Nephron (organoid): ENCODE results near the gene PPFIA1.

ENCODE experiments used
- H3K27ac Mint-ChIP-seq, 3 experiments: 2 replicates each; pipeline ENCODE4 v1.8.0; 2020; ENCODE audit warnings: mixed read lengths in 3 of 3, mild to moderate bottlenecking in 2 of 3, moderate library complexity in 1 of 3
- H3K27me3 Mint-ChIP-seq: 2 replicates; pipeline ENCODE4 v1.8.0; 2021; ENCODE audit warnings: low read depth, mild to moderate bottlenecking, moderate library complexity, mixed read lengths
- H3K36me3 Mint-ChIP-seq: 2 replicates; pipeline ENCODE4 v1.8.0; 2020; ENCODE audit warnings: low read depth, mixed read lengths
- H3K4me1 Mint-ChIP-seq: 2 replicates; pipeline ENCODE4 v1.8.0; 2020; ENCODE audit warnings: mixed read lengths
- H3K4me3 Mint-ChIP-seq, 3 experiments: 2 replicates each; pipeline ENCODE4 v1.8.0; 2020; ENCODE audit warnings: mild to moderate bottlenecking in 3 of 3, mixed read lengths in 3 of 3, moderate library complexity in 2 of 3
- H3K9me3 Mint-ChIP-seq: 2 replicates; pipeline ENCODE4 v1.8.0; 2020; ENCODE audit warnings: mixed read lengths
- TF ChIP-seq, protein P1 (sequence below), 3 experiments: fragments of 200-600 bp; sonication (generic); IDR thresholded peaks; one replicate each; pipeline ENCODE4 v1.5.0; 2021; ENCODE audit warnings: antibody characterized with exemption in 3 of 3; ENCODE audit not compliant: unreplicated experiment in 3 of 3

PPFIA1 gene

GRCh38 chr11:70331901-70332300 lies 61.4 kb downstream of the PPFIA1 start:
- H3K4me3 Mint-ChIP-seq: no peak overlapping the region
- no peak overlapping the region for H3K27ac Mint-ChIP-seq
- no peaks in the 10 kb centered on the region for H3K9me3 Mint-ChIP-seq
- no peaks in the 10 kb centered on the region for H3K27me3 Mint-ChIP-seq
- H3K4me1 Mint-ChIP-seq: no peaks in the 10 kb centered on the region
- TF ChIP-seq, protein P1, sequence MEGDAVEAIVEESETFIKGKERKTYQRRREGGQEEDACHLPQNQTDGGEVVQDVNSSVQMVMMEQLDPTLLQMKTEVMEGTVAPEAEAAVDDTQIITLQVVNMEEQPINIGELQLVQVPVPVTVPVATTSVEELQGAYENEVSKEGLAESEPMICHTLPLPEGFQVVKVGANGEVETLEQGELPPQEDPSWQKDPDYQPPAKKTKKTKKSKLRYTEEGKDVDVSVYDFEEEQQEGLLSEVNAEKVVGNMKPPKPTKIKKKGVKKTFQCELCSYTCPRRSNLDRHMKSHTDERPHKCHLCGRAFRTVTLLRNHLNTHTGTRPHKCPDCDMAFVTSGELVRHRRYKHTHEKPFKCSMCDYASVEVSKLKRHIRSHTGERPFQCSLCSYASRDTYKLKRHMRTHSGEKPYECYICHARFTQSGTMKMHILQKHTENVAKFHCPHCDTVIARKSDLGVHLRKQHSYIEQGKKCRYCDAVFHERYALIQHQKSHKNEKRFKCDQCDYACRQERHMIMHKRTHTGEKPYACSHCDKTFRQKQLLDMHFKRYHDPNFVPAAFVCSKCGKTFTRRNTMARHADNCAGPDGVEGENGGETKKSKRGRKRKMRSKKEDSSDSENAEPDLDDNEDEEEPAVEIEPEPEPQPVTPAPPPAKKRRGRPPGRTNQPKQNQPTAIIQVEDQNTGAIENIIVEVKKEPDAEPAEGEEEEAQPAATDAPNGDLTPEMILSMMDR (IDR thresholded peaks at IDR 0.05; ENCODE audit: unreplicated experiment in 3 of 3): no peak
- H3K36me3 Mint-ChIP-seq: peaks cover 73% of the 10 kb centered on the region

DNA sequence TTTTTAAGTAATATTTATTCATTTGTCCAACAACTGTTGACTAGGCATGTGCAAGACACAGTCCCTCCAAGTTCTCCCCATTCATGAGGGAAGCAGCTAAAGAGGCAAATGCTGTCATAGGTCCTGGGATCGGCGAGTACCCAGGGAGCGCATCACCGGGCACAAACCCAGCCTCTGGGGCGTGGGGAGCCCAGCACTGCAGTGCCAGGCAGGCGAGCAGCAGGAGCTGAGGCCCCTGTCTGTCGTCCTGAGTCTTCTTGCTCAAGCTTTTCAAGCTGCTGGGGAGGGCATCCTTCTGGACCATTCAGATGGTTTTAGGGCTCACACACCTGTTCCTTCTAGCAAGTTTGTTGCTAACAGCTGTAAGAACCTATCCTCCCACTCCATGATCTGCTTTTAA lies 62.1 kb downstream of the PPFIA1 start:
- no peaks in the 10 kb centered on the region for H3K9me3 Mint-ChIP-seq
- H3K4me1 Mint-ChIP-seq: no peaks in the 10 kb centered on the region
- TF ChIP-seq, protein P1 (IDR thresholded peaks at IDR 0.05; ENCODE audit: unreplicated experiment in 3 of 3): no peak
- H3K36me3 Mint-ChIP-seq: peaks cover 72% of the 10 kb centered on the region
- H3K27me3 Mint-ChIP-seq: no peaks in the 10 kb centered on the region
- no peak overlapping the region for H3K27ac Mint-ChIP-seq
- no peak overlapping the region for H3K4me3 Mint-ChIP-seq

DNA sequence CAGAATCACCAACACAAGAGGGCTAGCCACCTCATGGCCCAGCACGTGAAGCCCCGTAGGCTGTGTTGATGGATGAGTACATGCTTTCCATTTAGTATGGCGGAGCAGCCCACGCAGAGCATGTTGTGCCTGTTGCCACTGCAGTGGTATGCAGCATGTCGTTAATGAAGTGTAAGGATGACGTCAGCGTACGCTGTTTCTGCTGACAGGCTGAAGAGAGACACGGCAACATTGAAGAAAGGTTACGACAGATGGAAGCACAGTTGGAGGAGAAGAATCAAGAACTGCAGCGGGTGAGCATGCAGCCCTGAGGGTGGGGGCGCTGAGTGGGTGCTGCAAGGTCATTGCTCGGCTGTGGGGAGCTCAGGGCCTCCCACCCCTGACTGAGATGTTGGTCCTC lies 62.8 kb downstream of the PPFIA1 start:
- Mint-ChIP-seq H3K4me1 (no peaks in the 10 kb centered on the region), H3K36me3 (peaks cover 67% of the 10 kb centered on the region)

DNA sequence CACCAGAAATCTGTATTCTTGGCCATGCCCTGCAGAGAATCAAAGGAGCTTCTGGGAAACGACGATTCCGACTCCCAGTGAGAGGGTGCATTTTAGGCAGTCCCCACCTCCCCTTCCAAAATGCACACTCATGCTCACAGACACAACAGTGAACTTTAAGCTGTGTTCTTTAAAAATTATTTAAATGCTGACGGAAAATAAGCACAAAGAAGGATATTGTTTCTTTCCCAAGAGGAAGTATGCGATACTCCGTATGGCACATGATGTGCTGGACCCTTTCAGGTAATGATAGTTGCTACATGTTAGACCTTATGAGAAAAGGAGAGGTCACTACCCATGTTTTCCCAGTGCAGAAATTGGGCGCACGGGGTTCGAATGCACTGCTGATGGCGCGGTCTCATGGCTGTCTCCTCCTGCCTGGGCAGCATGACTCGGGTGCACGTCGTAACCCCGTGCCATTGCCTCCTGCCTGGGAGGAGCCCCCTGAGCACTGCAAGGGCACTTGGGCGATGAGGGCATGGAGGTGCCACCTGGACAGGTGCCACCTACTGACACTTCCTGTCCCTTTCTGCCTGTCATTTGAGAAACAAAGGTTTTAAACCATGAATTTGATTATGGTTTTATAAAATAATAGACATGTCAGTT lies 64.0 kb downstream of the PPFIA1 start:
- H3K9me3 Mint-ChIP-seq: no peaks in the 10 kb centered on the region
- TF ChIP-seq, protein P1 (IDR thresholded peaks at IDR 0.05; ENCODE audit: unreplicated experiment in 3 of 3): no peak
- peaks cover 67% of the 10 kb centered on the region for H3K36me3 Mint-ChIP-seq
- H3K27ac Mint-ChIP-seq: no peak overlapping the region
- no peak overlapping the region for H3K4me3 Mint-ChIP-seq
- no peaks in the 10 kb centered on the region for H3K27me3 Mint-ChIP-seq
- H3K4me1 Mint-ChIP-seq: no peaks in the 10 kb centered on the region

More for the DNA sequence above, 62.8 kb downstream of the PPFIA1 start:
- H3K27ac Mint-ChIP-seq: peak overlapping the region in 1 of 3 experiments; percentile 3
- TF ChIP-seq, protein P1 (IDR thresholded peaks at IDR 0.05; ENCODE audit: unreplicated experiment in 3 of 3): no peak
- no peaks in the 10 kb centered on the region for H3K9me3 Mint-ChIP-seq
- H3K27me3 Mint-ChIP-seq: no peaks in the 10 kb centered on the region
- H3K4me3 Mint-ChIP-seq: no peak overlapping the region

GRCh38 chr11:70335511-70335910 lies 65.0 kb downstream of the PPFIA1 start:
- H3K9me3 Mint-ChIP-seq: no peaks in the 10 kb centered on the region
- H3K4me1 Mint-ChIP-seq: no peaks in the 10 kb centered on the region
- H3K36me3 Mint-ChIP-seq: peaks cover 62% of the 10 kb centered on the region
- H3K27me3 Mint-ChIP-seq: no peaks in the 10 kb centered on the region
- H3K4me3 Mint-ChIP-seq: no peak overlapping the region
- TF ChIP-seq, protein P1 (IDR thresholded peaks at IDR 0.05; ENCODE audit: unreplicated experiment in 3 of 3): no peak
- no peak overlapping the region for H3K27ac Mint-ChIP-seq

- peaks cover 66% of the 10 kb centered on the region for H3K36me3 Mint-ChIP-seq
- TF ChIP-seq, protein P1 (IDR thresholded peaks at IDR 0.05; ENCODE audit: unreplicated experiment in 3 of 3): no peak
- H3K4me1 Mint-ChIP-seq: no peaks in the 10 kb centered on the region
- H3K27me3 Mint-ChIP-seq: no peaks in the 10 kb centered on the region
- H3K9me3 Mint-ChIP-seq: no peaks in the 10 kb centered on the region
- no peak overlapping the region for H3K4me3 Mint-ChIP-seq
- no peak overlapping the region for H3K27ac Mint-ChIP-seq
Measured at GRCh38 chr11:70338594-70338993, 68.1 kb downstream of the PPFIA1 start.
